ENCODE data around the gene TNPO2. TPM values are rescaled to one million over a fixed set of nuclear protein-coding genes. Genes with fewer than 3 reads are reported as not detected.

The TNPO2 gene
- total and polyA plus RNA-seq, 2 of the 13 experiments (the other 11 are each of a cell fraction or from before 2014, with no cell fraction given), result 31.7 to 61.0 TPM

DNA sequence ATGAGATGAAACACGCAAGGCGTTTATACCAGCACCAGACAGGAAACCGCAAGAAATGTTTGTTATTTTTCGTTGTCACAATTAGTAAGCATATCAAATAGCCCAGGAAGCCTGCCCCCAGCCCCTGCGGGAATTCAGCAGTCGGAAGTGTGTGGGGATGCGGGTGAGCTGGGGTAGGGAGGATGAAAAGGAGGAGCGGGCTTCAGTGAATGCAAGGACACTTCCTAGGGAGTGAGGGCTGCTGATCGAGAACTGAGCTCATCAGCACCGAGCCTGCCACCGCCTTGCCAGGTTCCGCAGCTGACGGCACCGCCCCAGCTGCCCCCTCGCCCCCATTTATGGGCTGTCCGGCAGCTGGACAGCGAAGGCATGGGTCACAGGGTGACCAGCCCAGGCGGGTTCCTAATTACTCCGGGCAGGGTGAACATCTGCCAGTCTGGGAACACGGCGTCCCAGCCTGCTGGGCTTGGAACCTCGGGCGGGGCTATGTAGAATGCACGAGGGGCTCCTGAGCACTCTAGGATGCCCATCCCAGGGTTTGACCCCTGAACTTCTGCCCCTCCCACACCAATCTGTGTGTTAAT lies 26.3 kb upstream of the TNPO2 start:
- H3K36me3 ChIP-seq (replicated peaks in 1 of 2; ENCODE audit: control insufficient read depth in 1 of 2, insufficient read depth in 2 of 2, low read length in 2 of 2), result peaks cover 13 to 28% of the 10 kb centered on the region in 2 experiments
- FAIRE-seq (no peak), DNase-seq (ENCODE audit: low spot score) (no peak), ATAC-seq (peak; percentile 25)
- in situ Hi-C loops (cut with HindIII; ENCODE audit: extremely low pct_ligation_motif_present, low pct_unique_long_range_greater_than_20kb), result no loop called here
- no peaks in the 10 kb centered on the region for H3K79me2 ChIP-seq (ENCODE audit: insufficient read depth, low read length)
- ChIA-PET POLR2A (no interaction called here), CTCF (ENCODE audit: low intra/inter-chr PET ratio, low total read pairs) (no interaction called here)
- no TSS peak for BruUV-seq (replicated peaks)
- 57% methylated on average over 9 of the region's 24 CpGs for WGBS (ENCODE audit: low lambda C conversion rate)
- peaks cover 20% of the 10 kb centered on the region for H3K4me1 ChIP-seq (ENCODE audit: insufficient read depth, low read length)
- no peak overlapping the region for H3K4me3 ChIP-seq (replicated peaks in 1 of 3; ENCODE audit: insufficient read depth in 1 of 3, low read depth in 2 of 3, low read length in 3 of 3)
- H4K20me1 ChIP-seq (ENCODE audit: insufficient read depth, low read length), result no peaks in the 10 kb centered on the region
- peaks cover 2 to 34% of the 10 kb centered on the region in 2 experiments for H3K27me3 ChIP-seq (ENCODE audit: control insufficient read depth in 1 of 2, insufficient read depth in 2 of 2, low read length in 2 of 2)
- H3K9ac ChIP-seq (ENCODE audit: insufficient read depth, low read depth, low read length), result no peak overlapping the region
- H2AFZ ChIP-seq (ENCODE audit: low read length), result no peak overlapping the region
- H3K4me2 ChIP-seq (ENCODE audit: low read depth, low read length), result peak overlapping the region; percentile 14; the same call in 1 of the 2 replicates
- H3K27ac ChIP-seq (ENCODE audit: extremely low read length, insufficient read depth, low read length), result no peak overlapping the region
- intact Hi-C loops (cut with micrococcal nuclease; ENCODE audit: unreplicated experiment), result no loop called here
- peaks cover 8% of the 10 kb centered on the region for H3K9me3 ChIP-seq (ENCODE audit: low read length)
- TF ChIP-seq TCF12 (IDR thresholded peaks at IDR 0.05) (no peak), TCF12 (CRISPR knock-in tag; IDR thresholded peaks at IDR 0.05) (no peak), HMG20B (CRISPR knock-in tag; conservative IDR thresholded peaks at IDR 0.05) (no peak), ZNF75D (CRISPR knock-in tag; IDR thresholded peaks at IDR 0.05; ENCODE audit: borderline replicate concordance) (no peak), TBX2 (CRISPR knock-in tag; IDR thresholded peaks at IDR 0.05; ENCODE audit: borderline replicate concordance) (no peak)
- TF ChIP-seq, protein P1, sequence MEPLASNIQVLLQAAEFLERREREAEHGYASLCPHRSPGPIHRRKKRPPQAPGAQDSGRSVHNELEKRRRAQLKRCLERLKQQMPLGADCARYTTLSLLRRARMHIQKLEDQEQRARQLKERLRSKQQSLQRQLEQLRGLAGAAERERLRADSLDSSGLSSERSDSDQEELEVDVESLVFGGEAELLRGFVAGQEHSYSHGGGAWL (CRISPR knock-in tag; IDR thresholded peaks at IDR 0.05), result no peak
- TF ChIP-seq, protein P2, sequence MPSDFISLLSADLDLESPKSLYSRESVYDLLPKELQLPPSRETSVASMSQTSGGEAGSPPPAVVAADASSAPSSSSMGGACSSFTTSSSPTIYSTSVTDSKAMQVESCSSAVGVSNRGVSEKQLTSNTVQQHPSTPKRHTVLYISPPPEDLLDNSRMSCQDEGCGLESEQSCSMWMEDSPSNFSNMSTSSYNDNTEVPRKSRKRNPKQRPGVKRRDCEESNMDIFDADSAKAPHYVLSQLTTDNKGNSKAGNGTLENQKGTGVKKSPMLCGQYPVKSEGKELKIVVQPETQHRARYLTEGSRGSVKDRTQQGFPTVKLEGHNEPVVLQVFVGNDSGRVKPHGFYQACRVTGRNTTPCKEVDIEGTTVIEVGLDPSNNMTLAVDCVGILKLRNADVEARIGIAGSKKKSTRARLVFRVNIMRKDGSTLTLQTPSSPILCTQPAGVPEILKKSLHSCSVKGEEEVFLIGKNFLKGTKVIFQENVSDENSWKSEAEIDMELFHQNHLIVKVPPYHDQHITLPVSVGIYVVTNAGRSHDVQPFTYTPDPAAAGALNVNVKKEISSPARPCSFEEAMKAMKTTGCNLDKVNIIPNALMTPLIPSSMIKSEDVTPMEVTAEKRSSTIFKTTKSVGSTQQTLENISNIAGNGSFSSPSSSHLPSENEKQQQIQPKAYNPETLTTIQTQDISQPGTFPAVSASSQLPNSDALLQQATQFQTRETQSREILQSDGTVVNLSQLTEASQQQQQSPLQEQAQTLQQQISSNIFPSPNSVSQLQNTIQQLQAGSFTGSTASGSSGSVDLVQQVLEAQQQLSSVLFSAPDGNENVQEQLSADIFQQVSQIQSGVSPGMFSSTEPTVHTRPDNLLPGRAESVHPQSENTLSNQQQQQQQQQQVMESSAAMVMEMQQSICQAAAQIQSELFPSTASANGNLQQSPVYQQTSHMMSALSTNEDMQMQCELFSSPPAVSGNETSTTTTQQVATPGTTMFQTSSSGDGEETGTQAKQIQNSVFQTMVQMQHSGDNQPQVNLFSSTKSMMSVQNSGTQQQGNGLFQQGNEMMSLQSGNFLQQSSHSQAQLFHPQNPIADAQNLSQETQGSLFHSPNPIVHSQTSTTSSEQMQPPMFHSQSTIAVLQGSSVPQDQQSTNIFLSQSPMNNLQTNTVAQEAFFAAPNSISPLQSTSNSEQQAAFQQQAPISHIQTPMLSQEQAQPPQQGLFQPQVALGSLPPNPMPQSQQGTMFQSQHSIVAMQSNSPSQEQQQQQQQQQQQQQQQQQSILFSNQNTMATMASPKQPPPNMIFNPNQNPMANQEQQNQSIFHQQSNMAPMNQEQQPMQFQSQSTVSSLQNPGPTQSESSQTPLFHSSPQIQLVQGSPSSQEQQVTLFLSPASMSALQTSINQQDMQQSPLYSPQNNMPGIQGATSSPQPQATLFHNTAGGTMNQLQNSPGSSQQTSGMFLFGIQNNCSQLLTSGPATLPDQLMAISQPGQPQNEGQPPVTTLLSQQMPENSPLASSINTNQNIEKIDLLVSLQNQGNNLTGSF (CRISPR knock-in tag; IDR thresholded peaks at IDR 0.05), result no peak
- TF ChIP-seq, protein P3, sequence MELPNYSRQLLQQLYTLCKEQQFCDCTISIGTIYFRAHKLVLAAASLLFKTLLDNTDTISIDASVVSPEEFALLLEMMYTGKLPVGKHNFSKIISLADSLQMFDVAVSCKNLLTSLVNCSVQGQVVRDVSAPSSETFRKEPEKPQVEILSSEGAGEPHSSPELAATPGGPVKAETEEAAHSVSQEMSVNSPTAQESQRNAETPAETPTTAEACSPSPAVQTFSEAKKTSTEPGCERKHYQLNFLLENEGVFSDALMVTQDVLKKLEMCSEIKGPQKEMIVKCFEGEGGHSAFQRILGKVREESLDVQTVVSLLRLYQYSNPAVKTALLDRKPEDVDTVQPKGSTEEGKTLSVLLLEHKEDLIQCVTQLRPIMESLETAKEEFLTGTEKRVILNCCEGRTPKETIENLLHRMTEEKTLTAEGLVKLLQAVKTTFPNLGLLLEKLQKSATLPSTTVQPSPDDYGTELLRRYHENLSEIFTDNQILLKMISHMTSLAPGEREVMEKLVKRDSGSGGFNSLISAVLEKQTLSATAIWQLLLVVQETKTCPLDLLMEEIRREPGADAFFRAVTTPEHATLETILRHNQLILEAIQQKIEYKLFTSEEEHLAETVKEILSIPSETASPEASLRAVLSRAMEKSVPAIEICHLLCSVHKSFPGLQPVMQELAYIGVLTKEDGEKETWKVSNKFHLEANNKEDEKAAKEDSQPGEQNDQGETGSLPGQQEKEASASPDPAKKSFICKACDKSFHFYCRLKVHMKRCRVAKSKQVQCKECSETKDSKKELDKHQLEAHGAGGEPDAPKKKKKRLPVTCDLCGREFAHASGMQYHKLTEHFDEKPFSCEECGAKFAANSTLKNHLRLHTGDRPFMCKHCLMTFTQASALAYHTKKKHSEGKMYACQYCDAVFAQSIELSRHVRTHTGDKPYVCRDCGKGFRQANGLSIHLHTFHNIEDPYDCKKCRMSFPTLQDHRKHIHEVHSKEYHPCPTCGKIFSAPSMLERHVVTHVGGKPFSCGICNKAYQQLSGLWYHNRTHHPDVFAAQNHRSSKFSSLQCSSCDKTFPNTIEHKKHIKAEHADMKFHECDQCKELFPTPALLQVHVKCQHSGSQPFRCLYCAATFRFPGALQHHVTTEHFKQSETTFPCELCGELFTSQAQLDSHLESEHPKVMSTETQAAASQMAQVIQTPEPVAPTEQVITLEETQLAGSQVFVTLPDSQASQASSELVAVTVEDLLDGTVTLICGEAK (IDR thresholded peaks at IDR 0.05), result no peak
- TF ChIP-seq, protein P3 (CRISPR knock-in tag; IDR thresholded peaks at IDR 0.05), result no peak
